Measurements from ENCODE around the gene COL9A3.

Gene COL9A3

GRCh38 chr20:62779417-62779685 is 37.5 kb upstream of the COL9A3 start:
- Histone ChIP-seq H3K27ac (replicated peaks) (no peak overlapping the region), H3K27me3 (ENCODE audit: insufficient read depth, poor library complexity, severe bottlenecking) (no peaks in the 10 kb centered on the region), H3K4me3 (replicated peaks; ENCODE audit: insufficient read depth, low read length) (no peak overlapping the region)
- TF ChIP-seq POLR2AphosphoS5 (IDR thresholded peaks at IDR 0.05; ENCODE audit: low read depth) (no peak), SPI1 (IDR thresholded peaks at IDR 0.05; ENCODE audit: borderline replicate concordance, low read depth) (no peak), REST (IDR thresholded peaks at IDR 0.05; ENCODE audit: insufficient replicate concordance, low read depth) (no peak), GABPA (IDR thresholded peaks at IDR 0.05; ENCODE audit: low read depth) (no peak), CTCF (IDR thresholded peaks at IDR 0.05; ENCODE audit: insufficient read depth, low read length) (no peak)
- DNase-seq (ENCODE audit: low read depth in 1 of 2, low spot score in 1 of 2) = no peak

GRCh38 chr20:62780204-62780603 is 36.6 kb upstream of the COL9A3 start:
- H3K4me3 ChIP-seq (replicated peaks; ENCODE audit: insufficient read depth, low read length) = no peak overlapping the region
- no peak overlapping the region for H3K27ac ChIP-seq (replicated peaks)
- no peak for DNase-seq (ENCODE audit: low read depth in 1 of 2, low spot score in 1 of 2)
- H3K27me3 ChIP-seq (ENCODE audit: insufficient read depth, poor library complexity, severe bottlenecking) = no peaks in the 10 kb centered on the region
- TF ChIP-seq POLR2AphosphoS5 (IDR thresholded peaks at IDR 0.05; ENCODE audit: low read depth) (no peak), GABPA (IDR thresholded peaks at IDR 0.05; ENCODE audit: low read depth) (no peak), CTCF (IDR thresholded peaks at IDR 0.05; ENCODE audit: insufficient read depth, low read length) (no peak), SPI1 (IDR thresholded peaks at IDR 0.05; ENCODE audit: borderline replicate concordance, low read depth) (no peak), REST (IDR thresholded peaks at IDR 0.05; ENCODE audit: insufficient replicate concordance, low read depth) (no peak)

GRCh38 chr20:62780696-62781095 is 36.2 kb upstream of the COL9A3 start:
- no peak for DNase-seq (ENCODE audit: low read depth in 1 of 2, low spot score in 1 of 2)
- Histone ChIP-seq H3K27me3 (ENCODE audit: insufficient read depth, poor library complexity, severe bottlenecking) (no peaks in the 10 kb centered on the region), H3K4me3 (replicated peaks; ENCODE audit: insufficient read depth, low read length) (no peak overlapping the region), H3K27ac (replicated peaks) (no peak overlapping the region)
- TF ChIP-seq POLR2AphosphoS5 (IDR thresholded peaks at IDR 0.05; ENCODE audit: low read depth) = no peak
- TF ChIP-seq REST (IDR thresholded peaks at IDR 0.05; ENCODE audit: insufficient replicate concordance, low read depth) = no peak
- TF ChIP-seq SPI1 (IDR thresholded peaks at IDR 0.05; ENCODE audit: borderline replicate concordance, low read depth) = no peak
- TF ChIP-seq CTCF (IDR thresholded peaks at IDR 0.05; ENCODE audit: insufficient read depth, low read length) = no peak
- TF ChIP-seq GABPA (IDR thresholded peaks at IDR 0.05; ENCODE audit: low read depth) = no peak

All from HL-60 (cell line).